Measurements from ENCODE around the gene RPTOR. TPM values are rescaled to one million over a fixed set of nuclear protein-coding genes. Genes with fewer than 3 reads are reported as not detected.

RPTOR gene
- total RNA-seq, 1 donor from 2014 or later = 11.7 TPM

DNA sequence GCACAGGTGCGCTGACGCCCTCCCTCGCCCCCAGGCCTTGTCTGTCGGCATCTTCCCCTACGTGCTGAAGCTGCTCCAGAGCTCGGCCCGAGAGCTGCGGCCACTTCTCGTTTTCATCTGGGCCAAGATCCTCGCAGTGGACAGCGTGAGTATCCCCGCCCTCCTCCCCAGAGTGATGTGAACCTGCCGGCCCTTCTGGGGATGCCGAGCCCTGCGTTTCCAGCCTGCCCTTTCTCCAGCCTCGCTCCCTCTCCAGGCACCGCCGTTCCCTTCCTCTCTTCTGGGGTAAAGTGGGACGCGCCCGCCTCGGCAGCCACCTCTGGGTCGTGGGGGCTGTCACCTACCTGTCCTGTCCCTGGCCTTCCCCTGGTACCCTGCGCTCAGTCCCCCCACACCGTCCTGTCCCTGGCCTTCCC, 313.1 kb downstream of the RPTOR start:
- no peak for DNase-seq (ENCODE audit: low read depth in 2 of 2)

GRCh38 chr17:80858301-80859001, 313.8 kb downstream of the RPTOR start:
- DNase-seq (ENCODE audit: low read depth in 2 of 2) = no peak

- peak; percentile 78 to 93 for DNase-seq (ENCODE audit: low read depth in 2 of 2)
These were observed 314.6 kb downstream of the RPTOR start for GRCh38 chr17:80859002-80859941.

GRCh38 chr17:80860101-80860671, 315.5 kb downstream of the RPTOR start:
- DNase-seq (ENCODE audit: low read depth in 2 of 2) = no peak

DNA sequence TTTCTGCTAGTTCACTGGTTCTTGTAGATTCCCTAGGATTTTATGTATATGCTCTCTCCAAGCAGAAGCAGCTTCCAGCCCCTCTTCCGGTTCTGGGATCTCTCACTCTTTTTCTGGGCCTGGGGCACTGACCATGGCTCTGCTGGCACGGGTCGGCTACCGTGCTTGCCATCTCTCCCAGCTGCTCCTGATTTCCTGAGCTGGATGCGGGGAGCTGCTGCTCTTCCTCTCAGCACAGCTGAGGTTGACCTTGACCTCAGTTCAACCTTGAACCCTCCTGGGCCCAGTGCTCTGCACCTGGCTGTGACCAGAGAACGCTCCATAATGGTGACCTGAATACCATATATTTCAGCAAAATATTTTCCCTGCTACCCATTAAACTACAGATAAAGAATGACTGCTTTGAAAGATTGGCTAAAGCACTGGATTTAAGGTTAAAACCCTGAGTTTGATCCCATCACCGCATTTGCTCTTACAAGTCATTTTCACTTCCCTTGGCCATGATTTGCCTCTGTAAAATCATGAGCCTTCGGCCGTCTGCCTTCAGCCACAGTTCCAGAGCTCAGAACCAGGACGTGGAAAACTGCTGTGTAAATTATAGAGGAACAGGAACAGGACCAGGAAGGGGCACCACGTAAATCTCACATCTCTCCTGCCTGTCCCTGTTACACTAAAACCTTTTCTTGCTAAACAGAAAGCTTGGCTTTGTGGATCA, 316.2 kb downstream of the RPTOR start:
- DNase-seq (ENCODE audit: low read depth in 2 of 2) = peak in 1 of 2 donors; percentile 25

DNA sequence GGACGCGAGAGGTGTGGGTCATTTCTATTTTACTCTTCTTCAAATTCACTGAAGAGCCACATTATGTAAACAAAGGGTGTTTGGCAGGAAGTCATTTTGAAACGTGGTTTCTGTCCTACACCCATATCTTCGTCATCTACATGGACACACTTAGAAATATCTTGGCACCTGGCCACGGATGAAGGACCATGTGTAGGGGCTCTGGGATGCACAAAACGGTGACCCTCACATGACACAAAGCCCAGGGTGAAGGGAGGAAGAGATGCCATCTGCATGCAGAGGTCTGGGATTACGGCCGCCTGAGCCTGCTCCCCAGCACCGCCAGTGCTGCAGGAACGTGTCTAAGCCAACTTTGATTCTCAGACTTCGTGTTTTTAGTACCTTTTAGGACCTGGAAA, 316.8 kb downstream of the RPTOR start:
- peak in 1 of 2 donors; percentile 17 for DNase-seq (ENCODE audit: low read depth in 2 of 2)

- peak; percentile 52 to 53 for DNase-seq (ENCODE audit: low read depth in 2 of 2)
These were observed 317.3 kb downstream of the RPTOR start for GRCh38 chr17:80861892-80862291.

- DNase-seq (ENCODE audit: low read depth in 2 of 2) = no peak
These were observed 317.9 kb downstream of the RPTOR start for GRCh38 chr17:80862481-80862961.

GRCh38 chr17:80862978-80863377, 318.3 kb downstream of the RPTOR start:
- no peak for DNase-seq (ENCODE audit: low read depth in 2 of 2)

GRCh38 chr17:80863626-80864025, 319.0 kb downstream of the RPTOR start:
- no peak for DNase-seq (ENCODE audit: low read depth in 2 of 2)

GRCh38 chr17:80864751-80865150, 320.1 kb downstream of the RPTOR start:
- no peak for DNase-seq (ENCODE audit: low read depth in 2 of 2)

- DNase-seq (ENCODE audit: low read depth in 2 of 2) = peak; percentile 77 to 80
These were observed 321.6 kb downstream of the RPTOR start for GRCh38 chr17:80866050-80866793.

- no peak for DNase-seq (ENCODE audit: low read depth in 2 of 2)
These were observed 323.5 kb downstream of the RPTOR start for GRCh38 chr17:80868022-80868609.

DNA sequence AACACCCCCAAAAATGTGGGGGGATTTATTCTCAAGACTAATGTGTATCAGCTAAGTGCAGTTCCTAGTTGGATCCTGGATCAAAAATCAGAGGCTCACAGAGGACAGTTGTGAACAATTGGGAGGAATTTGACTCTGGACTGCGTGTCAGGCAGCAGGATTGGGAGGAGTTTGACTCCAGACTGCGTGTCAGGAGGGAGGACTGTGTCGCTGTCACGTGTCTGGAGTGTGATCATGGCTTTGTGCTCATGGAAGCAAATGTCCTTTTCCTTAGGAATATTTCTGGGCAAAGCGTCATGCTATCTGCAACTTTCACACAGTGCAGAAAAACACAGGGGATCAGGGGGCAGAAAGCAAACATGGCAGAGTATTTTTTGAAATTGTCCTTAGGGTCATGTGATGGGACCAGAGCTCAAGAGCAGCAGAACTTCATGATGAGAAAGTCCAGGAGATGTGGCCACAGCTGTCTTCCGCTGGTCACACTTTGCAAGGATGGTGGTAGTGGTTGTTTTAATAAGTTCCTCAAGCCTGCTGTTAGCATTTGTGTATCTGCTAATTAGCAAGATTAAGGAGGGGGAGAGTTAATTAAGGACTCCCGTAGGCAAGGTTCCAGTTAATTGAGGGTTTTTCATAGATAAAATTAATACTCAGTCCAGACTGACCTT, 325.0 kb downstream of the RPTOR start:
- DNase-seq (ENCODE audit: low read depth in 2 of 2) = no peak

- DNase-seq (ENCODE audit: low read depth in 2 of 2) = peak in 1 of 2 donors; percentile 67
These were observed 325.8 kb downstream of the RPTOR start for GRCh38 chr17:80870401-80870800.

GRCh38 chr17:80871341-80871740, 326.7 kb downstream of the RPTOR start:
- DNase-seq (ENCODE audit: low read depth in 2 of 2) = peak in 1 of 2 donors; percentile 47

- DNase-seq (ENCODE audit: low read depth in 2 of 2) = no peak
These were observed 327.4 kb downstream of the RPTOR start for GRCh38 chr17:80872001-80872500.

DNA sequence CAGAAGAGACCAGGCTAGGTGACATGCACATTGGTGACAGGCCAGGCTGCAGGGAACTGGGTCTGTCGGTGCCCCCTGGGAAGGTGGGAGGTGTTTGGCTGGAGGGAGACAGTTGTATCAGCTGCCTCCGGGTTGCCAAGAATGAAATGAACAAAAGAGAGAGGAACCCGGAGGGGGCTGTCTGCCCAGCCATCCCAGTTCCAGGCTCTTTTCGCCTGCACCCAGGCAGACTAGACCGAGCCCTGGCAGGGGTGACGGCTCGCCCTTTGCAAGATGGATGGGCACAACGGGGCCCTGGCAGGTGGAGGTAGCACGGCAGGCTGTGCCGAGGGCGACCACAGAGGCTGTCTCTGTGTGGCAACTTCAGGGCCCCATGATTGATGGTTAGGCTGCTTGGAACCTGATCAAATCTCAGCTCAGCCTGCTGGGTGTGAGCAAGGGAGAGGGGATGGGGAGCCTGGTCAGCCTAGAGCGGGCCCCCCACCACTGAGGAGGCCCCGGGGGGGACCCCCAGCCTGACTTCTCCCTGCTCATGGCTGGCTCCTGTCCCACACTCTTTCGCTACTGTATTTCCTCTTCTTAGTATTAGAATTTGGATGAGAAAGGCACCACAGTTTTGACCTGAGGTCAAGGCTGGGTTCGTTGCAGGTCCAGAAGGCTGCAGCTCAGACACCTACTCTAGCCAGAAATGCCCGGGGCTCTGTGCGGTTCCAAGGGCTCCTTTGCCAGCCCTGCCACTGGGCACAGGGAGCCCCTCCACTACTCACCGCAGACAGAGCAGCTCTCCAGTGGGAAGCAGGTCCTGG, 328.1 kb downstream of the RPTOR start:
- DNase-seq (ENCODE audit: low read depth in 2 of 2) = no peak
